Neuronal stem cell (in vitro differentiated cells): ENCODE results near the gene NR4A3.

Experiments
- DNase-seq: peaks from one replicate; pipeline ENCODE4 v3.0.0-alpha.2; 2013; ENCODE audit warnings: low spot score
- H2AFZ ChIP-seq: one replicate; pipeline ENCODE4 v1.6.1; 2013; ENCODE audit warnings: mild to moderate bottlenecking, low read length, inconsistent platforms
- H2AK5ac ChIP-seq: 2 replicates; pipeline ENCODE4 v1.6.1; 2013; ENCODE audit warnings: low read depth, mild to moderate bottlenecking, inconsistent platforms, low read length, moderate library complexity, mixed read lengths
- H2BK120ac ChIP-seq: 2 replicates; pipeline ENCODE4 v1.6.1; 2013; ENCODE audit warnings: low read depth, mild to moderate bottlenecking, inconsistent platforms, low read length, moderate library complexity, mixed read lengths
- H2BK12ac ChIP-seq: one replicate; pipeline ENCODE4 v1.6.1; 2013; ENCODE audit warnings: low read length, inconsistent platforms
- H2BK15ac ChIP-seq: 2 replicates; pipeline ENCODE4 v1.6.1; 2013; ENCODE audit warnings: mild to moderate bottlenecking, low read length, inconsistent platforms, mixed read lengths
- H2BK5ac ChIP-seq: one replicate; pipeline ENCODE4 v1.6.1; 2013; ENCODE audit warnings: inconsistent platforms, mild to moderate bottlenecking, low read length, moderate library complexity
- H3K14ac ChIP-seq: one replicate; pipeline ENCODE4 v1.6.1; 2013; ENCODE audit warnings: low read length, inconsistent platforms
- H3K18ac ChIP-seq: 2 replicates; pipeline ENCODE4 v1.6.1; 2013; ENCODE audit warnings: low read length, inconsistent platforms
- H3K23ac ChIP-seq: 2 replicates; pipeline ENCODE4 v1.6.1; 2013; ENCODE audit warnings: low read depth, mild to moderate bottlenecking, mixed read lengths, low read length, inconsistent platforms; ENCODE audit not compliant: poor library complexity
- H3K27ac ChIP-seq: replicated peaks from 3 replicates; pipeline ENCODE4 v1.5.1; 2013; ENCODE audit warnings: low read length, inconsistent platforms
- H3K27me3 ChIP-seq, 3 experiments: 2 replicates each; pipeline ENCODE4 v1.6.1; 2013; ENCODE audit warnings: low read length in 3 of 3, mild to moderate bottlenecking in 2 of 3, inconsistent platforms in 1 of 3, low read depth in 1 of 3, mixed read lengths in 1 of 3, moderate library complexity in 1 of 3; ENCODE audit not compliant: control insufficient read depth in 3 of 3, insufficient read depth in 3 of 3
- H3K36me3 ChIP-seq, 2 donors: replicated peaks in 1 of 2; 2 replicates each; pipeline ENCODE4 v1.6.1; 2013; ENCODE audit warnings: low read length in 2 of 2; ENCODE audit not compliant: control insufficient read depth in 2 of 2, insufficient read depth in 2 of 2
- H3K4ac ChIP-seq: 2 replicates; pipeline ENCODE4 v1.6.1; 2013; ENCODE audit warnings: inconsistent platforms, mild to moderate bottlenecking, low read length, moderate library complexity
- H3K4me1 ChIP-seq, 2 donors: 1 replicate in 1 of 2; 2 replicates in 1 of 2; pipeline ENCODE4 v1.6.1; 2013; ENCODE audit warnings: low read length in 2 of 2, low read depth in 1 of 2; ENCODE audit not compliant: control insufficient read depth in 2 of 2, insufficient read depth in 1 of 2
- H3K4me2 ChIP-seq: one replicate; pipeline ENCODE4 v1.6.1; 2013; ENCODE audit warnings: mild to moderate bottlenecking, low read length, inconsistent platforms; ENCODE audit not compliant: insufficient read depth, poor library complexity, severe bottlenecking
- H3K4me3 ChIP-seq, 2 donors: 2 replicates each; pipeline ENCODE4 v1.5.1; 2013; ENCODE audit warnings: low read length in 2 of 2, mild to moderate bottlenecking in 2 of 2, inconsistent platforms in 1 of 2, moderate library complexity in 1 of 2
- H3K79me1 ChIP-seq: one replicate; pipeline ENCODE4 v1.6.1; 2013; ENCODE audit warnings: low read depth, mild to moderate bottlenecking, inconsistent platforms, low read length, moderate library complexity
- H3K9ac ChIP-seq: one replicate; pipeline ENCODE4 v1.6.1; 2013; ENCODE audit warnings: mild to moderate bottlenecking, low read depth, low read length, inconsistent platforms; ENCODE audit not compliant: poor library complexity
- H3K9me3 ChIP-seq, 2 donors: replicated peaks in 1 of 2; 2 replicates each; pipeline versions ENCODE3 to v1.6.1; 2013; ENCODE audit warnings: low read length in 2 of 2, mild to moderate bottlenecking in 2 of 2, inconsistent platforms in 1 of 2, low read depth in 1 of 2, mixed read lengths in 1 of 2, moderate library complexity in 1 of 2; ENCODE audit not compliant: control insufficient read depth in 2 of 2, insufficient read depth in 1 of 2
- H4K8ac ChIP-seq: one replicate; pipeline ENCODE4 v1.6.1; 2013; ENCODE audit warnings: low read depth, mild to moderate bottlenecking, inconsistent platforms, low read length, moderate library complexity
- H4K91ac ChIP-seq: one replicate; pipeline ENCODE4 v1.6.1; 2013; ENCODE audit warnings: low read length, low read depth, mild to moderate bottlenecking, inconsistent platforms; ENCODE audit not compliant: poor library complexity
- WGBS, 2 donors: extraction: QIAGEN DNeasy Blood & Tissue Kit; methylation state at CpG; one replicate each; pipeline ENCODE4 v1.1.7; 2013; ENCODE audit warnings: missing lambda C conversion rate in 2 of 2, mixed read lengths in 1 of 2; ENCODE audit not compliant: insufficient read length in 2 of 2, insufficient replicate concordance in 1 of 2; ENCODE audit errors: extremely low coverage in 2 of 2; 5-methylcytosine and 5-hydroxymethylcytosine counted together

Gene NR4A3

DNA sequence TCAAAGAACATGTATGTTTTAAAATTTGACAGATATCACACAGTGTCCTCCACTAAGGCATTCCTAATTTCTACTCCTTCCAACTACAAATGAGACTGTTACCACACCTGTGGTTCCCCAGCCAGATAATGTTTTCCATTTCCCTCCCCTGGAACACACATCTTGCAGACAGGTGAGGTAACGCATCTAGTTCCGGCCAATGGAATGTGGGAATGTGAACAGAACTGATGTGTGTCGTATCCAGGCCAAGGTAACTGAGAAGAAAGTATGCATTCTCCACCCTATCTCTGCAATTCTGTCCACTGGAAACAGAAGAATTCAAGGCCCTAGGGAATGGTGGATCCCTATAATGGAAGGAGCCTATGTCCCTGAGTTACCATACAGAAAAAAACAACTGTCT, 19.9 kb upstream of the NR4A3 start:
- Histone ChIP-seq H2BK12ac (no peak overlapping the region), H2AK5ac (no peak overlapping the region)

DNA sequence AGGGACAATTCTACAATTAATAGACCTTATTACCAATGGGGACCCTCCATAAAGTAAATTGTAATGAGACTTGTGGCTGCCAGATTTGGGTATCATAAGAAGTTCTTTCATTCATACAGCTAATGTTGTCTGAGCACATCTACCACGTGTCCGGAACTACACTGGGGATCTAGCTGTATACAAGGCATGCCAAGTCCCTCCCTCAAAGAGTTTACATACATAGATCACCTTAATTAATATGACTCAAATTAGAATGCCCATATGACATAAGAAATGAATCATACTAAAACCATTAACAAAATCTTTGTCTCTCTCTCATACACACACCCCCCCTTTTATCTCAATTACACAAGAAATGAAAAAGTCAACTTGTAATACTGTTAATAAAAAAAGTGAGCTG, 18.0 kb upstream of the NR4A3 start:
- Histone ChIP-seq H2AFZ (no peak overlapping the region), H2BK15ac (no peak overlapping the region), H3K4me3 (no peak overlapping the region), H3K9ac (no peak overlapping the region), H2BK5ac (no peak overlapping the region), H2BK12ac (no peak overlapping the region), H2BK120ac (no peak overlapping the region), H3K4me1 (no peaks in the 10 kb centered on the region), H3K18ac (no peak overlapping the region), H3K23ac (no peak overlapping the region), H3K36me3 (peaks cover 3 to 18% of the 10 kb centered on the region in 2 donors), H3K27me3 (no peaks in the 10 kb centered on the region), H4K8ac (no peak overlapping the region), H3K4ac (no peak overlapping the region), H2AK5ac (no peak overlapping the region), H4K91ac (no peak overlapping the region), H3K27ac (no peak overlapping the region), H3K4me2 (no peak overlapping the region), H3K79me1 (peaks cover 6% of the 10 kb centered on the region), H3K14ac (no peak overlapping the region), H3K9me3 (no peaks in the 10 kb centered on the region)
- no peak for DNase-seq
- WGBS, 2 donors = no CpG with 5 or more reads among the region's 2 CpGs

More for the DNA sequence above, 19.9 kb upstream of the NR4A3 start:
- no peak overlapping the region for H2BK120ac ChIP-seq
- no peak overlapping the region for H2BK5ac ChIP-seq
- H3K36me3 ChIP-seq = peaks cover 3 to 18% of the 10 kb centered on the region in 2 donors
- H3K23ac ChIP-seq = no peak overlapping the region
- H4K8ac ChIP-seq = no peak overlapping the region
- peaks cover 6% of the 10 kb centered on the region for H3K79me1 ChIP-seq
- no peaks in the 10 kb centered on the region for H3K9me3 ChIP-seq
- no peak overlapping the region for H2AFZ ChIP-seq
- no peak overlapping the region for H3K4ac ChIP-seq
- DNase-seq = no peak
- no peak overlapping the region for H3K27ac ChIP-seq
- no peak overlapping the region for H3K9ac ChIP-seq
- H3K4me3 ChIP-seq = no peak overlapping the region
- no peaks in the 10 kb centered on the region for H3K27me3 ChIP-seq
- no peak overlapping the region for H3K18ac ChIP-seq
- no CpG with 5 or more reads among the region's 3 CpGs for WGBS, 2 donors
- H3K4me2 ChIP-seq = no peak overlapping the region
- H2BK15ac ChIP-seq = no peak overlapping the region
- H4K91ac ChIP-seq = no peak overlapping the region
- H3K4me1 ChIP-seq = no peaks in the 10 kb centered on the region
- H3K14ac ChIP-seq = no peak overlapping the region

DNA sequence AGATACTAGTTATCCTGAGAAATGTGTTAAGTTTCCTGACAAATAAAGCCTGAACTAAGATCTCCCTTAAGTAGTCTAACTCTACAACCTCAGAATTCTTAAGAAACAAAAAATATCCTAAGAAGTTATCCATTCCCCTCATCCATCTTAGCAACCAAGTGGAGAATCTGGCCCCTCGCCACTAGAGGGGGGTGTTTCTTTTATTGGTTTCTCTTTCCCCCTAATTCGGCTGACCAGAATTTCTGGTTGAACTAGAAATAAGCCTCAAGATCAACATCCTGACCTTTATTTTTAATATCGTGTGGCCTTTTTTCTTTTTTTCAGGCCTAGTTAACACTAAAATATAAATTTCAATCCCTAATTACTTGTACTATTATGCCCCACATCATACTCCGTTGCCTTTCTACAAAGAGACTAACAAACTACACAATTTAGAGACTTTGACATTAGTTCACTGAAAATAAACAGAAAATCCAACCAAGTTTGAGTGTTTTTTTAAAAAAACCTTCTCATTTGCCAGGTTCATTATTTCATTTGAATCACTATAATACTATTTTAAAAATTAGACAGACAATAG, 14.3 kb upstream of the NR4A3 start:
- no peak overlapping the region for H3K23ac ChIP-seq
- no peak overlapping the region for H3K14ac ChIP-seq
- H3K4me3 ChIP-seq = no peak overlapping the region
- H3K4me1 ChIP-seq = no peaks in the 10 kb centered on the region
- no peak overlapping the region for H2BK120ac ChIP-seq
- no peak overlapping the region for H2AFZ ChIP-seq
- no peak overlapping the region for H4K8ac ChIP-seq
- H4K91ac ChIP-seq = no peak overlapping the region
- no peak overlapping the region for H3K27ac ChIP-seq
- H3K18ac ChIP-seq = no peak overlapping the region
- H3K27me3 ChIP-seq = no peaks in the 10 kb centered on the region
- no peak overlapping the region for H3K4me2 ChIP-seq
- peak; percentile 60 for DNase-seq
- 100% methylated on average over 1 of the region's 4 CpGs; no CpG with 5 or more reads in 1 of the 2 donors for WGBS, 2 donors
- H2BK5ac ChIP-seq = no peak overlapping the region
- H3K9ac ChIP-seq = no peak overlapping the region
- no peak overlapping the region for H2AK5ac ChIP-seq
- H3K4ac ChIP-seq = no peak overlapping the region
- H3K36me3 ChIP-seq = peaks cover 4 to 31% of the 10 kb centered on the region in 2 donors
- H2BK12ac ChIP-seq = no peak overlapping the region
- peaks cover 7% of the 10 kb centered on the region for H3K79me1 ChIP-seq
- H2BK15ac ChIP-seq = no peak overlapping the region
- H3K9me3 ChIP-seq = no peaks in the 10 kb centered on the region

- H3K4me2 ChIP-seq = no peak overlapping the region
- no peak overlapping the region for H3K23ac ChIP-seq
- no peak overlapping the region for H4K91ac ChIP-seq
- no peak overlapping the region for H3K4me3 ChIP-seq
- no peak overlapping the region for H2BK120ac ChIP-seq
- H3K18ac ChIP-seq = no peak overlapping the region
- no peak overlapping the region for H2AK5ac ChIP-seq
- peaks cover 7% of the 10 kb centered on the region for H3K79me1 ChIP-seq
- no peak overlapping the region for H2AFZ ChIP-seq
- no peak overlapping the region for H2BK5ac ChIP-seq
- no peak overlapping the region for H2BK12ac ChIP-seq
- no peaks in the 10 kb centered on the region for H3K9me3 ChIP-seq
- no peak overlapping the region for H3K4ac ChIP-seq
- H3K27ac ChIP-seq = no peak overlapping the region
- H3K9ac ChIP-seq = no peak overlapping the region
- no peak for DNase-seq
- peaks cover 4 to 31% of the 10 kb centered on the region in 2 donors for H3K36me3 ChIP-seq
- no peaks in the 10 kb centered on the region for H3K4me1 ChIP-seq
- H3K14ac ChIP-seq = no peak overlapping the region
- H2BK15ac ChIP-seq = no peak overlapping the region
- no peaks in the 10 kb centered on the region for H3K27me3 ChIP-seq
- H4K8ac ChIP-seq = no peak overlapping the region
Measured at GRCh38 chr9:99807956-99808355, 13.7 kb upstream of the NR4A3 start.
